ENCODE measurements around the gene ADAMTSL1.

The ADAMTSL1 gene

GRCh38 chr9:18717759-18718158 is 243.8 kb downstream of the ADAMTSL1 start:
- no peaks in the 10 kb centered on the region for H3K9me2 ChIP-seq (replicated peaks; ENCODE audit: low read depth, low read length)
- no peaks in the 10 kb centered on the region for H3K9me3 ChIP-seq (ENCODE audit: insufficient read depth, low read depth, low read length)
- H3F3A ChIP-seq (ENCODE audit: low read depth): no peaks in the 10 kb centered on the region
- no peaks in the 10 kb centered on the region for H3K36me3 ChIP-seq (ENCODE audit: insufficient read depth, low read length)
- H3K4me1 ChIP-seq (ENCODE audit: insufficient read depth, low read length, poor library complexity, severe bottlenecking): no peaks in the 10 kb centered on the region
- H4K20me1 ChIP-seq (ENCODE audit: insufficient read depth, low read length, poor library complexity, severe bottlenecking): no peaks in the 10 kb centered on the region
- H3K27me3 ChIP-seq (ENCODE audit: insufficient read depth, low read length, poor library complexity, severe bottlenecking): no peaks in the 10 kb centered on the region
- H3K4me3 ChIP-seq (ENCODE audit: low read length, poor library complexity, severe bottlenecking): no peak overlapping the region
- no peak for TF ChIP-seq EZH2phosphoT487 (IDR thresholded peaks at IDR 0.05; ENCODE audit: borderline replicate concordance)
- H2AFZ ChIP-seq (ENCODE audit: low read length): no peak overlapping the region
- no peak overlapping the region for H3K9ac ChIP-seq (ENCODE audit: low read depth, low read length, poor library complexity, severe bottlenecking)
- H3K79me2 ChIP-seq (ENCODE audit: insufficient read depth, low read length): no peaks in the 10 kb centered on the region
- H3K4me2 ChIP-seq (ENCODE audit: low read depth, low read length, poor library complexity, severe bottlenecking): no peak overlapping the region

- no peak overlapping the region for H3K4me2 ChIP-seq (ENCODE audit: low read depth, low read length, poor library complexity, severe bottlenecking)
- no peaks in the 10 kb centered on the region for H3K4me1 ChIP-seq (ENCODE audit: insufficient read depth, low read length, poor library complexity, severe bottlenecking)
- H3K79me2 ChIP-seq (ENCODE audit: insufficient read depth, low read length): no peaks in the 10 kb centered on the region
- no peaks in the 10 kb centered on the region for H3K9me3 ChIP-seq (ENCODE audit: insufficient read depth, low read depth, low read length)
- no peaks in the 10 kb centered on the region for H3K27me3 ChIP-seq (ENCODE audit: insufficient read depth, low read length, poor library complexity, severe bottlenecking)
- H2AFZ ChIP-seq (ENCODE audit: low read length): no peak overlapping the region
- H3K4me3 ChIP-seq (ENCODE audit: low read length, poor library complexity, severe bottlenecking): no peak overlapping the region
- no peaks in the 10 kb centered on the region for H4K20me1 ChIP-seq (ENCODE audit: insufficient read depth, low read length, poor library complexity, severe bottlenecking)
- no peak overlapping the region for H3K9ac ChIP-seq (ENCODE audit: low read depth, low read length, poor library complexity, severe bottlenecking)
- TF ChIP-seq CTCF (conservative IDR thresholded peaks at IDR 0.05; ENCODE audit: low read length) (no peak), EZH2phosphoT487 (IDR thresholded peaks at IDR 0.05; ENCODE audit: borderline replicate concordance) (no peak)
- H3K36me3 ChIP-seq (ENCODE audit: insufficient read depth, low read length): no peaks in the 10 kb centered on the region
- H3F3A ChIP-seq (ENCODE audit: low read depth): no peaks in the 10 kb centered on the region
- no peaks in the 10 kb centered on the region for H3K9me2 ChIP-seq (replicated peaks; ENCODE audit: low read depth, low read length)
These were observed 244.4 kb downstream of the ADAMTSL1 start for GRCh38 chr9:18718393-18718792.

GRCh38 chr9:18718932-18719331 is 245.0 kb downstream of the ADAMTSL1 start:
- Histone ChIP-seq H3F3A (ENCODE audit: low read depth) (no peaks in the 10 kb centered on the region), H3K27me3 (ENCODE audit: insufficient read depth, low read length, poor library complexity, severe bottlenecking) (no peaks in the 10 kb centered on the region), H3K9ac (ENCODE audit: low read depth, low read length, poor library complexity, severe bottlenecking) (no peak overlapping the region), H3K4me3 (ENCODE audit: low read length, poor library complexity, severe bottlenecking) (no peak overlapping the region), H2AFZ (ENCODE audit: low read length) (no peak overlapping the region), H3K4me1 (ENCODE audit: insufficient read depth, low read length, poor library complexity, severe bottlenecking) (no peaks in the 10 kb centered on the region), H3K4me2 (ENCODE audit: low read depth, low read length, poor library complexity, severe bottlenecking) (no peak overlapping the region), H3K9me2 (replicated peaks; ENCODE audit: low read depth, low read length) (no peaks in the 10 kb centered on the region), H4K20me1 (ENCODE audit: insufficient read depth, low read length, poor library complexity, severe bottlenecking) (no peaks in the 10 kb centered on the region), H3K79me2 (ENCODE audit: insufficient read depth, low read length) (no peaks in the 10 kb centered on the region), H3K36me3 (ENCODE audit: insufficient read depth, low read length) (no peaks in the 10 kb centered on the region), H3K9me3 (ENCODE audit: insufficient read depth, low read depth, low read length) (no peaks in the 10 kb centered on the region)
- TF ChIP-seq EZH2phosphoT487 (IDR thresholded peaks at IDR 0.05; ENCODE audit: borderline replicate concordance) (no peak), CTCF (conservative IDR thresholded peaks at IDR 0.05; ENCODE audit: low read length) (no peak)

- Histone ChIP-seq H3K4me1 (ENCODE audit: insufficient read depth, low read length, poor library complexity, severe bottlenecking) (no peaks in the 10 kb centered on the region), H3F3A (ENCODE audit: low read depth) (no peaks in the 10 kb centered on the region), H3K36me3 (ENCODE audit: insufficient read depth, low read length) (no peaks in the 10 kb centered on the region), H3K4me3 (ENCODE audit: low read length, poor library complexity, severe bottlenecking) (no peak overlapping the region), H3K9me2 (replicated peaks; ENCODE audit: low read depth, low read length) (no peaks in the 10 kb centered on the region), H3K9ac (ENCODE audit: low read depth, low read length, poor library complexity, severe bottlenecking) (no peak overlapping the region), H3K79me2 (ENCODE audit: insufficient read depth, low read length) (no peaks in the 10 kb centered on the region), H3K4me2 (ENCODE audit: low read depth, low read length, poor library complexity, severe bottlenecking) (no peak overlapping the region), H2AFZ (ENCODE audit: low read length) (no peak overlapping the region), H3K9me3 (ENCODE audit: insufficient read depth, low read depth, low read length) (no peaks in the 10 kb centered on the region), H4K20me1 (ENCODE audit: insufficient read depth, low read length, poor library complexity, severe bottlenecking) (no peaks in the 10 kb centered on the region), H3K27me3 (ENCODE audit: insufficient read depth, low read length, poor library complexity, severe bottlenecking) (no peaks in the 10 kb centered on the region)
- TF ChIP-seq CTCF (conservative IDR thresholded peaks at IDR 0.05; ENCODE audit: low read length) (no peak), EZH2phosphoT487 (IDR thresholded peaks at IDR 0.05; ENCODE audit: borderline replicate concordance) (no peak)
These were observed 246.7 kb downstream of the ADAMTSL1 start for GRCh38 chr9:18720691-18721090.
